Activated naive CD4-positive, alpha-beta T cell treated with Interleukin-2 at 50 U/mL for 16 hours (primary cell): ENCODE results near the gene CCNG1.
"Not testable (repeated sequence)": the region's sequence is repeated elsewhere in the genome, so short reads cannot be mapped to it uniquely, and the experiment has no call there.

Experiments
- DNase-seq: peaks from one replicate; pipeline ENCODE4 v3.0.0-alpha.2; 2020

Gene CCNG1

GRCh38 chr5:163437309-163438182, at the start of gene CCNG1:
Gene CCNG1 (plus strand): TSS chr5:163437595. CDS start chr5:163439257, 1,662 bp downstream.
- peak; percentile 89 for DNase-seq

GRCh38 chr5:163395792-163396191, 41.6 kb upstream of the CCNG1 start:
- DNase-seq: no peak

GRCh38 chr5:163396818-163397340, 40.5 kb upstream of the CCNG1 start:
- not testable (repeated sequence) for DNase-seq

GRCh38 chr5:163397354-163397753, 40.0 kb upstream of the CCNG1 start:
- DNase-seq: no peak

- DNase-seq: no peak
These were observed 37.5 kb upstream of the CCNG1 start for GRCh38 chr5:163399923-163400322.

GRCh38 chr5:163401271-163401670, 36.1 kb upstream of the CCNG1 start:
- DNase-seq: no peak

- DNase-seq: no peak
These were observed 35.4 kb upstream of the CCNG1 start for GRCh38 chr5:163402007-163402406.

- no peak for DNase-seq
These were observed 32.8 kb upstream of the CCNG1 start for GRCh38 chr5:163404364-163405173.

- DNase-seq: no peak
These were observed 30.2 kb upstream of the CCNG1 start for GRCh38 chr5:163407034-163407655.

- peak; percentile 52 for DNase-seq
These were observed 29.0 kb upstream of the CCNG1 start for GRCh38 chr5:163408311-163408923.

GRCh38 chr5:163409384-163409783, 28.0 kb upstream of the CCNG1 start:
- DNase-seq: no peak

GRCh38 chr5:163410505-163410904, 26.9 kb upstream of the CCNG1 start:
- DNase-seq: no peak

GRCh38 chr5:163415673-163416072, 21.7 kb upstream of the CCNG1 start:
- not testable (repeated sequence) for DNase-seq

GRCh38 chr5:163424836-163425235, 12.6 kb upstream of the CCNG1 start:
- DNase-seq: no peak

- DNase-seq: not testable (repeated sequence)
These were observed 11.3 kb upstream of the CCNG1 start for GRCh38 chr5:163426128-163426527.

- no peak for DNase-seq
These were observed 4.9 kb upstream of the CCNG1 start for GRCh38 chr5:163432544-163432943.

GRCh38 chr5:163433271-163433670, 4.1 kb upstream of the CCNG1 start:
- no peak for DNase-seq

GRCh38 chr5:163434401-163434866, 3.0 kb upstream of the CCNG1 start:
- DNase-seq: no peak

GRCh38 chr5:163436515-163436914, 880 bp upstream of the CCNG1 start:
- DNase-seq: no peak

GRCh38 chr5:163437011-163437308, 435 bp upstream of the CCNG1 start:
- no peak for DNase-seq

- no peak for DNase-seq
These were observed 1.7 kb downstream of the CCNG1 start for GRCh38 chr5:163439092-163439425.

GRCh38 chr5:163440954-163441353, 3.6 kb downstream of the CCNG1 start:
- DNase-seq: no peak

- DNase-seq: no peak
These were observed 7.1 kb downstream of the CCNG1 start for GRCh38 chr5:163444526-163444925.
